SK-N-DZ (cell line): Measurements from ENCODE around the gene IFI30. TPM values are rescaled to one million over a fixed set of nuclear protein-coding genes. Genes with fewer than 3 reads are reported as not detected.

ENCODE experiments used
- DNase-seq: peaks from one replicate; pipeline ENCODE4 v3.0.0-alpha.2; 2015; ENCODE audit warnings: low spot score
- polyA plus RNA-seq, 2 experiments: library from polyadenylated mRNA; depleted of rRNA; stranded (reverse); fragments of >200 nt; gene quantifications; 2 replicates each; pipeline ENCODE4 v1.2.3, GENCODE V29; 2014

IFI30 gene
- 2.7 and 11.0 TPM in 2 replicates for polyA plus RNA-seq (2014; cell fraction: cytosol; rRNA removed)
- polyA plus RNA-seq (2014; cell fraction: nucleus; rRNA removed), result 0.72 and 1.1 TPM in 2 replicates

- DNase-seq, result no peak
Measured at GRCh38 chr19:18173572-18174288, at the start of gene IFI30. TSS of gene IFI30 (plus strand) at chr19:18173813. CDS start at chr19:18173842, 29 bp downstream.

DNA sequence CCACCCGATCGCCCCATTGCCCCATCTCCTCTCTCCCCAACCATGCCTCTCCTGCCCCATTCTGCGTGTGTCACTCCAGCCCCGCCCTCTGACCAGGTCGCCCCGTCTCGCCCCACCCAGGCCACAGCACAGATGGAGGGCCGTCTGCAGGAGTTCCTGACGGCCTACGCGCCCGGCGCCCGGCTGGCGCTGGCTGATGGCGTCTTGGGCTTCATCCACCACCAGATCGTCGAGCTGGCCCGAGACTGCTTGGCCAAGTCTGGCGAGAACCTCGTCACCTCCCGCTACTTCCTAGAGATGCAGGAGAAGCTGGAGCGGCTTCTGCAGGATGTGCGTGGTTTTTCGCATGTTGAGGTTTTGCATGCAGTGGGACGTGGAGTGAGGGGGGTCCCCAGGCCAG lies 49.8 kb upstream of the IFI30 start:
- no peak for DNase-seq

DNA sequence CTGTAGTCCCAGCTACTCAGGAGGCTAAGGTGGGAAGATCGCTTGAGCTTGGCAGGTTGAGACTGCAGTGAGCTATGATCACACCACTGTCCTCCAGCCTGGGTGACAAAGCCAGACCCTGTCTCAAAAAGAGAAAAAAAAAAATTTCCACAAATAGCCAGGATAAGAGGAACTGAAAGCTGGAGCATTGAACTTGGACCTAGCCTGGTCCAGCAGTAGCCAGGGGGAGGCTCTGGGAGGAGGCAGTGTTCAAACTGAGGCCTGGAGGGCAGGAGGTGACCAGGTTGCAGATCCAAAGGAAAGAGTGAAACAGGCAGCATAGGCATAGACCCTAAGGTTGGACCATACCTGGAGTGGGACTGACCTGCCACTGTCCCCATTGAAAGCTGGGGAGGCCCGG lies 47.5 kb upstream of the IFI30 start:
- DNase-seq, result no peak

GRCh38 chr19:18128044-18128443 lies 45.6 kb upstream of the IFI30 start:
- no peak for DNase-seq

DNA sequence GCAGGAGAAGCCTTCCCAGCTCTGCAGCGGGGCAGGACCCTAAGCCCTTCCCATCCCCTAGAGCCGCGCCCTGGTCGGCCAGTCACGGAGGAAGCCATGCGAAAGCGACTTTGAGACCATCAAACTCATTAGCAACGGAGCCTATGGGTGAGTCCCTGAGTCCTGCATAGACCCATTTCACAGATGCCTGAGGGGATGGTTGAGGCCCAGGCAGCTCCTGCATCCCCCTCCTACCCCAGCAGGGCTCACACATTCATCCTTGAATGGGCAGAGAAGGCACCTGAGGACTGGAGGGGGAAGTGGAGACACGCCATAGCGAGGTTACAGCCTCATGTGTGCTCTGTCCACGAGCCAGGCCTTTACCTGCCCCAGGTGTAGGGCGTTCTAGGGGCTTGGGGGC lies 44.8 kb upstream of the IFI30 start:
- DNase-seq, result no peak

DNA sequence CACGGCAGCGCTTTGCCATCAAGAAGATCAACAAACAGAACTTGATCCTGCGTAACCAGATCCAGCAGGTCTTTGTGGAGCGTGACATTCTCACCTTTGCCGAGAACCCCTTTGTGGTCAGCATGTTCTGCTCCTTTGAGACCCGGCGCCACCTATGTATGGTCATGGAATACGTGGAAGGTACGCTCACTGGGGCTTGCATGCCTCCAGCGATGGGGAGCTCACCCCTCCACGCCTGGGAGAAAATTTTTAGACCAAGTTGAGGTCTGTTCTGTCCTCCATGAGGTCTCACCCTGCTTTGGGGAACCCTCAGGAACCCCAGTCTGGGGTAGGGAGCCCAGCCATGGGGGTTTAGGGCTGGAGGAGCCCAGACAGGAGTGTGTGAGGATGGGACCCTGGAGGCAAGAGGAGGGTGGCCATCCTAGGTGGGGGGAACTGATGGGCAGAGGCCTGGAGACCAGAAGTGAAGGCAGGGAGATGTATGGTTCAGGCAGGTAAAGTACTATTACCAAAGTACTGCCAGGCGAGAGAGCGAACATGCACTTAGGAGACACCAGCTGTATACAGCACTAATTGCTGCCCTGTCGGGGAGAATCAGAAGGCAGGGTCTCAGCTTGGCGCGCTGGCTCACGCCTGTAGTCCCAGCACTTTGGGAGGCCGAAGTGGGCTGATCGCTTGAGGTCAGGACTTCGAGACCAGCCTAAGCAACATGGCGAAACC lies 42.9 kb upstream of the IFI30 start:
- DNase-seq, result no peak

- DNase-seq, result no peak
Measured at GRCh38 chr19:18131841-18132596, 41.6 kb upstream of the IFI30 start.

DNA sequence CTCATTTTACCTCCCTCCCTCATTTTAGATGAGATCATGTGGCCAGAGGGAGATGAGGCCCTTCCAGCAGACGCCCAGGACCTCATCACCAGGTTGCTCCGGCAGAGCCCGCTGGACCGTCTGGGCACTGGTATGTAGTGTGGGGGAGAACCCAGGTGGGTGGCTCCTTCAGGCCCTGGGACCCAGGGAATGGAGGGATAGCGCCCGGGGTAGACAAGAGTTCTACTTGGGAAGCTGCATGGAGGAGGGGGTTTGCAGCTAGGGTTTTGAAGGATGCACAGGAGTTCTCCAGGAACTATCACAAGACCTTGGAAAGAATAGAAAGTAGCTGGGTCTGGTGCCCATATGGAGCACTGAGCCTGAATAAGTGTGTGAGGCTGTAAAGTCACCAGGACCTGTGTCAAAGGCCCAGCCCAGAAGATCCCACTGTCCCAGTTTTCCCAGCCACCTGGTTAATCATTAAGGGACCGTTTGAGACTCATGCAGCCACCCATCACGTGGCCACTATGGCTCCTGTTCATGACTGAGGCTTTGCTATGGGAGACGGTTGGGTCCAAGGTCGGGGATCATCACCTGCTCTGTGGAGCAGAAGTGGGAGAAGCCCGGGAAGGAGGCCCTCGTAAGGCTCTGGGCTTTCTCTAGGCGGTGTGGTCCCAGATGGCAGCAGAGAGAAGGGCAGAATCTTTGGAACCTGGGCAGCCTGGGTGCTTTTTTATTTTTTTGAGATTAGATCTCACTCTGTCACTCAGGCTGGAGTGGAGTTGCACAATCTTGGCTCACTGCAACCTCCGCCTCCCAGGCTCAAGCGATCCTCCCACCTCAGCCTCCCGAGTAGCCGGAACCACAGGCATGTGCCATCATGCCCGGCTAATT lies 37.7 kb upstream of the IFI30 start:
- DNase-seq, result no peak

- DNase-seq, result no peak
Measured at GRCh38 chr19:18137242-18137641, 36.4 kb upstream of the IFI30 start.

DNA sequence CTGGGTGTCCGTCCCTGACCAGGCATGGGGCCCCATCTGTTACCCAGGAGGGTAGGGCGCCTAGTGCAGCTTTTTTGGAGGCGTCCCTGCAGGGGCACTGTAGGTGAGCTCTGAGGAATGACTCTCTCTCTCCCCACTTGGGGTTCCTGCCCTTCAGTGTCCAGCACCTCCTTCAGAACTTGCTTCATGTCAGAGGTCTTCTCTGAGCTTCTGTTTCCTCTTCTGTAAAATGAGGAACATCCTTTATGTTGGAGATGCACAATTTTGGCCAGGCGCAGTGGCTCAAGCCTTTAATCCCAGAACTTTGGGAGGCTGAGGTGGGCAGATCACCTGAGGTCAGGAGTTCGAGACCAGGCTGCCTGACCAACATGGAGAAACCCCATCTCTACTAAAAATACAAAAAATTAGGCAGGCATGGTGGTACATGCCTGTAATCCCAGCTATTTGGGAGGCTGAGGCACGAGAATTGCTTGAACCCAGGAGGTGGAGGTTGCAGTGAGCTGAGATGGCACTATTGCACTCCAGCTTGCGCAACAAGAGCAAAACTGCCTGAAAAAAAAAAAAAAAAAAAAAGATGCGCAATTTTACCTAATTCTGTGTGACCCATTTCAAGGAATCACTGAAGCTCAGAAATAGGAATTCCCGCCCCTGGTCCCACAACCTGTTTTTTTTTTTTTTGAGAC lies 35.8 kb upstream of the IFI30 start:
- no peak for DNase-seq

GRCh38 chr19:18140473-18140872 lies 33.1 kb upstream of the IFI30 start:
- DNase-seq, result no peak

GRCh38 chr19:18141031-18141430 lies 32.6 kb upstream of the IFI30 start:
- no peak for DNase-seq

DNA sequence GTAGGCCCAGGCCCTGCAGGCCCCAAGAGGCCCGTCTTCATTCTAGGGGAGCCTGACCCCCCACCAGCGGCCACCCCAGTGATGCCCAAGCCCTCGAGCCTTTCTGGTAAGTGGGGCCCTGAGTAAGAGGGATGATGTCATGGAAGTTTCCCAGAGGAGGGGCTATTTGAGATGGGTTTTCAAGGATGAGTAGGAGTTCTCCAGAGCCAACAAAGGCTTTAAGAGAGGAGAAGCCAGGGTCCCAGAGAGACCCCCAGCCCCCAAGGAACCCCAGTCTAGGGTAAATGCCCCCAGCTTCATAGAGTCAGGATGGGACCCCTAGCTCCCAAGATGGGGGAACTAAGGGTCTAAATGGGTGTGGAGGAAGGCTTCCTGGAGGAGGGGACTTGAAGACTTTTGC lies 29.7 kb upstream of the IFI30 start:
- no peak for DNase-seq

- no peak for DNase-seq
Measured at GRCh38 chr19:18144361-18144760, 29.3 kb upstream of the IFI30 start.

DNA sequence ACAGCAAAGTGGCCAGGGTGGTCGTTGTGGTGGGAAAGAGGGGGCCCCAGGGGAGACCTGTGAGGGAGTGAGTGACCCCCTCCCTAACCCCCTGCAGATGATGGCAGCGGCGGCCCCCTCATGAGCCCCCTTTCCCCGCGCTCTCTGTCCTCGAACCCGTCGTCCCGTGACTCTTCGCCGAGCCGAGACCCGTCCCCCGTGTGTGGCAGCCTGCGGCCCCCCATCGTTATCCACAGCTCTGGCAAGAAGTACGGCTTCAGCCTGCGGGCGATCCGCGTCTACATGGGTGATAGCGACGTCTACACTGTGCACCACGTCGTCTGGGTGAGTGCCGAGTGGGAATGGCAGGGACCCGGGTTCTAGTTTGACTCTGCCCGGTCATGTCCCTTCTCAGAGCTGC lies 28.7 kb upstream of the IFI30 start:
- no peak for DNase-seq

DNA sequence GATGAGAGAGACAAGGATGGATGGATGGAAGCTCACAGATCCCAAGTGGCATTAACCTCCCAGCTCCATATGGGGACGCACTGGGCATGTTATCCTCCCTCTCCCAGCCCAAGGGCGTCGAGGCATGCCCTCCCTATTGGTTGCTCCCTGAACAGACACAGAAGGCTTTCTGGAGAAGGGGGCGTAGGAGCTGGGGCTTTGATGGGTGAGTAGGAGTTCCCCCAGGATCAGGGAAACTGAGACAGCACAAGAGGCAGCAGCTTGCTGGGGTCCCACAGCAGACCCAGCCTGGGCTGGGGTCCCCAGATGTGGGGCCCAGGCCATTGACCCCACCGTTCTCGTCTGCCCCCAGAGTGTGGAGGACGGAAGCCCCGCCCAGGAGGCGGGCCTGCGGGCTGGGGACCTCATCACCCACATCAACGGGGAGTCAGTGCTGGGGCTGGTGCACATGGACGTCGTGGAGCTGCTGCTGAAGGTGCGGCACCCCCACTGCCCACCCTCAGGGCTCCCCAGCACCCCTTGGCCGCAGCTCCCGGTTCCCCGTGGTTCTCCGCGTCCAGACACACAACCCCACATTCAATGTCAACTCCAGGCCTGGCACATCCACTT lies 28.1 kb upstream of the IFI30 start:
- DNase-seq, result no peak

- DNase-seq, result no peak
Measured at GRCh38 chr19:18147396-18147795, 26.2 kb upstream of the IFI30 start.

DNA sequence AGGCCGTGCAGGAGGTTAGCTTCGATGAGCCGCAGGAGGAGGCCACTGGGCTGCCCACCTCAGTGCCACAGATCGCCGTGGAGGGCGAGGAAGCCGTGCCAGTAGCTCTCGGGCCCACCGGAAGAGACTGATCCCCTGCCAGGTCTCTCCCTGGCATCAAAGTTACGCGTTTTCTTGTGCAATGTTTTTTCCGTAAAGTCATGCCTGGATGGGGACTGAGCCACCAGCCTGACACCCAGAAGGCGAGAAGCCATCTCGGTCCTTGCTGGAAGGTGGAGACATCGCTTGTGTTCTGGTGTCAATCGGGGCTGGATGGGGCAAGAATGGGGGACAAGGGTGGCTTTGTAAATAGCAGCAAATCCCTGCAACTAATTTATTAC lies 24.0 kb upstream of the IFI30 start:
- DNase-seq, result no peak

DNA sequence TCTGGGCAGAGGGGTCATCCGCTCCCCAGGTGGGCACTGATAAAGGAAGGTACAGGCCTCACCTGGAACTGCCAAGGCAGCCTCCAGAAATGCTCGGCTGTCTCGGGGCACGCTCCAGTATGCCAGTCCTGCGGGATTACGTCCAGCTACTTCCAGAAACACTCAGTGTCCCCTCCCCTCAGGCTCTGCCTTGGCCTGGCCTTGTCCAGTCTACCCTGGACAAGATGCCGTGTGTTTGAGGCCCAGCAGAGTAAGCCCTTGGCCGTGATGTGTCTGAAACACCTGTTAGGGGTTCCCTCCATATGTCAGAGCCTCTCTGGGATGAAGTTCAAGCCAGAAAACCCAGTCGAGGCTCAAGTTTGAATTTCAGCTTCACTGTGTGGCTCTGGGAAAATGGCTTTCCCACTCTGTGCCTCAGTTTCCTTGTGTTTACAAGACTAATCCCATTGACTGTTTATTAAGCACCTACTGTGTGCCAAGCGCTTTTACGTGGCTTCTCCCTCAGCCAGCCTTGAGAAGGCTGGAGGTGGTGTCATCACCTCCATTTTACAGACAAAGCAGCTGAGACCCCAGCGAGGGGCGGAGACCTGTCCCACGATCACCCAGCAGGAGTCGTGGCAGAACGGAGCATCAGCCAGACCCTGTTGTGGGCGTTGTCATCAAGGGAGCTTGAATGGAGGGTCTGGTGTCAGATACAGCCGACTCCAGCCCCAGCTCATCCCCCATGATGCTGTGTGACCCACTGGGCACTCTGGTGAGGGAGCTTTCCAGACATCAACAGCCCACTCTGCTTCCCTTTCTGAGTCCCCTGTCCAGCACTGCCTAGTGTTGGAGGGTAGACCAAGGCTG lies 22.6 kb upstream of the IFI30 start:
- DNase-seq, result peak; percentile 47

GRCh38 chr19:18152442-18152816 lies 21.2 kb upstream of the IFI30 start:
- DNase-seq, result peak; percentile 97
